ENCODE data around the gene PLA2G4C.
"Not testable (repeated sequence)": the region's sequence is repeated elsewhere in the genome, so short reads cannot be mapped to it uniquely, and the experiment has no call there.

Gene PLA2G4C

DNA sequence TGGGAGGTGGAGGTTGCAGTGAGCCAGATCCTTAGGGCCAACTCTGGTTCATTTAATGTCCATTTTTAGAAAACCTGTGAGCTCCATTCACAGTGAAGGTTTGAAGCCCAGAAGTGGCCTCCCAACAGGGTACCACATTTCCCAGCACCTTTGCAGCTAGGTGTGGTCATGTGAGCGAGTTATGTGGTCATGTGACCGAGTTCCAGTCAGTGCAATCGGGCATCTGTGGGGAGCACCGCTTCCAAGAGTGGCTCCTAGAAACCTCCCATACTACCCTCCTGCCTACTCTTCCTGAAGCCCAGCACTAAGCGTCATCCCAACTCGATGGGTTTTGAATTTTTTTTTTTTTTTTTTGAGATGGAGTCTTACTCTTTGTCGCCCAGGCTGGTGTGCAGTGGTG is 663 bp upstream of the PLA2G4C start:
- DNase-seq (ENCODE audit: low spot score) = no peak

GRCh38 chr19:48108997-48109782 is 1.4 kb downstream of the PLA2G4C start:
- no peak for DNase-seq (ENCODE audit: low spot score)

GRCh38 chr19:48103922-48104321 is 6.7 kb downstream of the PLA2G4C start:
- DNase-seq (ENCODE audit: low spot score) = no peak

DNA sequence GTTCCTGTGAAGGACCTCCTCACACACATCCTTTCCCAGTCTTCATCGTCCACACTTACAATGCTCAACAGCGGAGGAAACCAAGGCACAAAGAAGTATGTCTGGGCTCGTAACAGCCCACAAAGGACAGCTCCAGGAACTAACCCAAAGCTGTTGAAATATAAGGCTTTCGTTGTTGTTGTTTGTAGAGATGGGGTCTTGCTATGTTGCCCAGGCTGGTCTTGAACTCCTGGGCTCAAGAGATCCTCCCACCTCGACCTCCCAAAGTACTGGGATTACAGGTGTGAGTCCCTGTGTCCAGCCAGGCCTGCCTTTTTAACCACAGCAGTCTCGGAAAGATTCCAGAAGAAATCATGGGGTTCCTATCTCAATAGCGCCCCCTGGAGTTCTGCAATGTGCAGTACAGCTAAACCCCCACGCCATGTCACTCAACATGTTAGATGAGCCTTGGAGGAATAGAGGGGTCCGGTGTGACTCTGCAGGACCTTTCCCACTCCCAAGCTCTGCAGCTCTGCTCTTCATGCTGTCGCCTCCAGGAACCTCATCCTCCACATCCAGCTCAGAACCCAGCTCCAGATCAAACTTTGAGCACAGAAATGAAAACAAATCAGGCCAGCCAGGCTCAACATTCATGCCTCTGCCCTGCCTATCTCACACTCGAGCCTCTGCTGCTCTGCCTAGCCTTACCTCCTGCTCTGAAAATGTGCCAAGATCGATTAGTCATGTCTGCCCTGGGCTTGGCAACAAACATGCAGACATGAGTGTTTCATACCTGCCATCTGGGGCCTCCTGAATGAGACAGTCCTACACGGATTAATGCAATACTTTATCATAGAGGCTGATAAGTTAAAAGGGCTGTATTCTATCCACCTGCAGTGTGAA is 7.5 kb downstream of the PLA2G4C start:
- DNase-seq (ENCODE audit: low spot score) = peak; percentile 38

GRCh38 chr19:48095612-48096175 is 14.9 kb downstream of the PLA2G4C start:
- DNase-seq (ENCODE audit: low spot score) = no peak

GRCh38 chr19:48094855-48095203 is 15.8 kb downstream of the PLA2G4C start:
- DNase-seq (ENCODE audit: low spot score) = no peak

DNA sequence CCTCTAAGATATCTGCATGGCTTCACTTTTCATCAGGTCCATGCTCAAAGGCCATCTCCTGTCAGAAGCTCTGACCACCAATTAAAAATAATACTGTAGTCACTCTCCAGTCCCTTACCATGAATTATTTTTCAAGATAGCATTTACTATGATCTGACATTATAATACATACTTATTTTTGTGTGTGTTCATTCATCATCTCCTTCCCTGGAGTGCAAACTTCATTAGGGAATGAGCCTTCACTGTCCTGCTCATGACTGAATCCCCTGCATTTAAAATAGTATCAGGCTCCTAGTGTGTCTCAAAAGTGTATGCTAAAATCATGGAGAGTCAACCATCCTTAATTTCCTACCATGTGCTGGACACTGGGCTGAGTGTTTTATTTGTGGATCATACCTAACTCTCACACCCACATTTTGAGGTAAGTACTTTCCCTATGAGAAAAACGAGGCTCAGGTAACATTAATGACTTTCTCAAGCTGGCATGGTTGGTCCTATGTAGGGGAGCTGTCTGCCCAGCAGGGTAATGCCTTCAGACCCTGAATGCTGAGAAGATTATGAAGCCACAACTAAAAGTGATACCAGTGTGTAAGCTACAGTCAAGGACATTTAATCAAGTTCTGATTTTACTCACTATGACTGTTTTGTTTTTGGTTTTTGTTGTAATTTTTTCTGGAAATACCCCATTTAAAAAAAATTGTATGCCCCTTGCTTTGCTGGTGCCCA is 16.3 kb downstream of the PLA2G4C start:
- DNase-seq (ENCODE audit: low spot score) = no peak

DNA sequence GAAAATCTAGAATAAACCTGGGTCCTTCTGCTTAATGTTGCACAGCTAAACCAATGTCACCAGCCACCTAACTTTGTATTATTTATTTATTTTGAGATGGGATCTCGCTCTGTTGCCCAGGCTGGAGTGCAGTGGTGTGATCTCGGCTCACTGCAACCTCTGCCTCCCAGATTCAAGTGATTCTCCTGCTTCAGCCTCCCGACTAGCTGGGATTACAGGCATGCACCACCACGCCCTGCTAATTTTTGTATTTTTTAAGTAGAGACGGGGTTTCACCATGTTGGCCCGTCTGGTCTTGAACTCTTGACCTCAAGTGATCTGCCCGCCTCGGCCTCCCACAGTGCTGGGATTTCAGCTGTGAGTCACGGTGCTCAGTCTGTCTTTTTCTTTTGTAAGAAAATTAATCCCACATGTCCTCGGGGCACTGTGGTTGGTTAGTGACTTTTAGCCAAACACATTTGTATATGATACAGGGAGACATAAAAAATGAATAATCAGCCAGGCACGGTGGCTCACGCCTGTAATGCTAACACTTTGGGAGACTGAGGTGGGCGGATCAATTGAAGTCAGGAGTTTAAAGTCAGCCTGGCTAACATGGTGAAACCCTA is 19.4 kb downstream of the PLA2G4C start:
- not testable (repeated sequence) for DNase-seq (ENCODE audit: low spot score)

GRCh38 chr19:48090281-48090802 is 20.3 kb downstream of the PLA2G4C start:
- no peak for DNase-seq (ENCODE audit: low spot score)

DNA sequence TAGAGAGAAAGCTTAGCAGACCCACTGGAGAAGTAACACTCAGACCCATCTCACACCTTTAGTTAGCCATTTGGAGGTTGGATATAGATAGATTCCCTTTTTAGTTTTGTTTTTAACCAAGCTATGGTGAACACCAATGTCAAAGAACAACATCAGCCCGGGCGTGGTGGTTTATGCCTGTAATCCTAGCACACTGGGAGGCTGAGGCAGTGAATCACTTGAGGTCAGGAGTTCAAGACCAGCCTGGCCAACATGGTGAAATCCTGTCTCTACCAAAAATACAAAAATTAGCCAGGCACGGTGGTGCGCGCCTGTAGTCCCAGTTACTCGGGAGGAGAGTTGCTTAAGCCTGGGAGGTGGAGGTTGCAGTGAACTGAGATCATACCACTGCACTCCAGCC is 21.6 kb downstream of the PLA2G4C start:
- not testable (repeated sequence) for DNase-seq (ENCODE audit: low spot score)

DNA sequence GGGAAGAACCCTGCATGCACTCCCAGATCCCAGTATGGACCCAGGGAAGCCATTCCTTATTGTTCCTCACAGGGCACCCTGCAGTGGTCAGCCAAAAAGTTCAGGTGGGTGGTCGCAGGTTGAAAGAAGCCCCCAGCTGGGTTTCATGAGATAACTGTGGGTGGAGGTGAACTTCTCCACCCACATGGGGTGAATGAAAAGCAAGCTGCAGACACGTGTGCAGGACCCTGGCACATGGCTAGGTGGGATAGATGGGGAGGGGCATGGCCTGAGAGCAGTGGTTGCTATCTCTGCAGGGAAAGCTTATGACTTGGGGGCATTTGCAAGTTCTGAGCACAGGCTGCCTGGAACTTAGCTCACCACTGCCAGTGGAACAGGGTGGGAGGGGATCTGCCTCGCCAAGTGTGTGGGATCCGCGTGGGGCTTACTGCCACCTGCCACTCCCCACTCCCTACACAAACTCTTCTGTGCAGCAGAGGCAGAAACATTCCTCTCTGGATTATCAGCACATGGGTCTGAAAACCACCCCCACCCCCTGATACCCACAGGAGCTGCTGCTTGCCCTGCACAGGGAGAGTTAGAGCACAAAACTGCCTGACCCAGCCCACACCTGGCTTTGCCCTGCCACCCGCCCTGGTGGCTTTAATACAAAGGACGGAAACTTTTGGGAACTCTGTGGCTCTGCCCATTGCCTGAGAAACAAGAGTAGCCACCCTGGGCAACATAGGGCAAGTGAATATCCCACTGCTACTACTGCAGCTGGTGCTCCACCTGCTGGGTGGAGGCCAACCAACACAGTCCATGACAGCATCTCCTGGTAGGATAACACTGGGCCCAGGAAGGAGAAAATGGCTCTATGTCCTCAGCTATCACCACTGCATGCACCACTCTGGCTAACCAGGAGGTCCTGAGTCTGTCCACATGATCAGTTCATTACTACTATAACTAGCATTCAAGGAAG is 24.4 kb downstream of the PLA2G4C start:
- no peak for DNase-seq (ENCODE audit: low spot score)

- no peak for DNase-seq (ENCODE audit: low spot score)
Measured at GRCh38 chr19:48085076-48085475, 25.5 kb downstream of the PLA2G4C start.

GRCh38 chr19:48081106-48081505 is 29.5 kb downstream of the PLA2G4C start:
- no peak for DNase-seq (ENCODE audit: low spot score)

GRCh38 chr19:48070177-48070769 is 40.3 kb downstream of the PLA2G4C start:
- not testable (repeated sequence) for DNase-seq (ENCODE audit: low spot score)

- DNase-seq (ENCODE audit: low spot score) = no peak
Measured at GRCh38 chr19:48069435-48069834, 41.2 kb downstream of the PLA2G4C start.

GRCh38 chr19:48064509-48064908 is 46.1 kb downstream of the PLA2G4C start:
- DNase-seq (ENCODE audit: low spot score) = no peak

- DNase-seq (ENCODE audit: low spot score) = no peak
Measured at GRCh38 chr19:48061401-48062344, 48.9 kb downstream of the PLA2G4C start.

DNA sequence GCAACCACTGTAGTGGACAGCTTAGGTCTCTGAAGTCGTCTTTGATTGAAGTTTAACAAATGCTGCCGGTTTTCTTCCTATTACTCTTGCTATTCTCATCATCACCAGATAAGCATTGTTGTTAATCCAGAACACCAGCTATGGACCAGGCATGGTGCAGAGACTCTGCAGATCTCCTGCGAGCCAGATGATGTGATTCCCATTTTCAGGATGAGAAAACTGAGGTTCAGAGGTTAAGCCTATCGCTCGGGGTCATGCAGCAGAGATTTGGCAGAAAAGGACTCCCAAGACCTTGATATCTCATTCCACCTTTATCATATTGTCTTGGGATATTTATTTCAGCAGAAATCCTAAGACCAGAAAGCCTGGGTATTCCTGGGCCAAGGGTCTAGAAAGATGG is 50.2 kb downstream of the PLA2G4C start:
- no peak for DNase-seq (ENCODE audit: low spot score)

GRCh38 chr19:48059331-48059730 is 51.3 kb downstream of the PLA2G4C start:
- no peak for DNase-seq (ENCODE audit: low spot score)
